NCI-H774 (cell line): Measurements from ENCODE around the gene ZNF628.

ENCODE experiments used
- DNase-seq: peaks from one replicate; lab custom pipeline; 2025; lab: John Stamatoyannopoulos, UW

Gene ZNF628

GRCh38 chr19:55497763-55498162, 21.3 kb downstream of the ZNF628 start:
- no peak for DNase-seq

DNA sequence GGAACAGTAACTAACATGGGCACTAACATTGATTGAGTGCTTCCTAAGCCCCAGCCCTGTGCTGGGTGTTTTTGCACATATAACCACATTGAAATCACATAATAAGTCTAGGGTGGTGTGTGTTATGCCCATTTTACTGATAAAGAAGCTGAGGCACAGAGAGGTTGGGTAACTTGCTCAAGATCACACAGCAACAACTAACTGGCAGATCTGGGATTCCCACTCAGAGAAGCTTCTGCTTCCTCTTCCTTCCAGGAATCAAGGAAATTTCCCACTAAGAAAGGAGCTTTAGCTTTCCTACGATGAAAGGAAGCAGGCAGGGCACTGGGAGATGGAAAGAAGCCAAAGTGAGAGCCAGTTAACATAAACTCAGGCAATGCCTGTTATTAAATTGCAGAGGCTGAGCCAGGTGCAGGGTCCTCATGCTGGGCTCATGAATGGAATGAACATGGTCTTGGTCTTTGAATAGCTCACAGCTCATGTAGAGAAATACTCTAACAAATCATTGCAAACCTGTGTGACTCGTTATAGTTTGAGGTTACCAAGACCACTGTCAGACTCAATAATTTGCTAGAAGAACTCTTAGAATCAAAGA, 21.9 kb downstream of the ZNF628 start:
- DNase-seq = peak; percentile 6

- DNase-seq = no peak
These were observed 24.0 kb downstream of the ZNF628 start for GRCh38 chr19:55500368-55500952.

- no peak for DNase-seq
These were observed 26.0 kb downstream of the ZNF628 start for GRCh38 chr19:55502197-55502952.

DNA sequence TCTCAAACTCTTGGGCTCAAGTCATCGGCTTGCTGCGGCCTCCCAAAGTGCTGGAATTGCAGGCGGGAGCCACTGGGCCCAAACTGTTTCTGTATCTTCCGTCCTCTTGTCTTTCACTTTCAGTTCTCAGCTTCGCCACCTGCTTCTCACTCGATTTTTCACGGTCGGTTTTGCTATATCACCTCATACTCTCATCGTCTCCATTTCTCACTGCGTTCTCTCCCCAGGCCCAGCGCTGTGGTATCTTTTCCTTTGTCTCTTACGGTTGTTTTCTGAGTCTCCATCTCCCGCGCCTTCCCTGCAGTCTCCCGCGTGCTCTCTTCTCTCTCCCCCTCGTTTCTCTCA, 26.7 kb downstream of the ZNF628 start:
- DNase-seq = no peak

GRCh38 chr19:55503502-55504251, 27.3 kb downstream of the ZNF628 start:
- DNase-seq = peak; percentile 92

DNA sequence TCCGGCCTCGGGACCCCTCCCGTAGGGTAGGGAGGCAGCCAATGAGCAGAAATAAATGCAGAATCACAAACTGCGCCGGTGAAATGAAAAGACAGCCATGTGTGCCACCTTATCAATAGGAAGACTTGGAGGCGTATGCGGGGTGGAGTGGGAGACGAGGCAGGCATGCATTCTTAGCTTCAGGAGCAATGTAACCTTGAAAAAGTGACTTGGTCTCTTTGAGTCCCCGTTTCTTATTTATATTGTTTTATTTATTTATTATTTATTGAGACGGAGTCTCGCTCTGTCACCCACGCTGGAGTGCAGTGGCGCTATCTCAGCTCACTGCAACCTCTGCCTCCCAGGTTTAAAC, 27.8 kb downstream of the ZNF628 start:
- no peak for DNase-seq

DNA sequence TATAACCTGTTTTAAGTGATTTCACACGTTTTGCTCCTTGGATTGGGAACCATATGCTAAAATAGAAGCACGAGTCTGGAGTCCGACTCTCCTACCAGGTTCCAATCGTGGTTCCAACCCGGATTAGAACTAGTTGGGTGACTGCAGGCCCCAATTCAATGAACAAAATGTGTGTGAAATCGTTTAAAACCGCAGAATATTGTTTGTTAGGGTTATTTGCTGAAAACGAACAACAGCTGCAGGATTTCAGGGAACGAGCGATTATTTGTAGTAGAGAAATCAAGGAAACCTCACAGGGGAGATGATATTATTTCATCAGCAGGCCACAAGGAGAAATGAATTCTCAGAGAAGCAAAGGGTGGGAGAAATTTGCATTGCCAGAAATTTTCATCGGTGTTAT, 28.6 kb downstream of the ZNF628 start:
- DNase-seq = no peak

GRCh38 chr19:55508120-55508519, 31.7 kb downstream of the ZNF628 start:
- DNase-seq = no peak

GRCh38 chr19:55516878-55517620, 40.6 kb downstream of the ZNF628 start:
- DNase-seq = peak; percentile 90

- DNase-seq = no peak
These were observed 43.3 kb downstream of the ZNF628 start for GRCh38 chr19:55519451-55520311.

DNA sequence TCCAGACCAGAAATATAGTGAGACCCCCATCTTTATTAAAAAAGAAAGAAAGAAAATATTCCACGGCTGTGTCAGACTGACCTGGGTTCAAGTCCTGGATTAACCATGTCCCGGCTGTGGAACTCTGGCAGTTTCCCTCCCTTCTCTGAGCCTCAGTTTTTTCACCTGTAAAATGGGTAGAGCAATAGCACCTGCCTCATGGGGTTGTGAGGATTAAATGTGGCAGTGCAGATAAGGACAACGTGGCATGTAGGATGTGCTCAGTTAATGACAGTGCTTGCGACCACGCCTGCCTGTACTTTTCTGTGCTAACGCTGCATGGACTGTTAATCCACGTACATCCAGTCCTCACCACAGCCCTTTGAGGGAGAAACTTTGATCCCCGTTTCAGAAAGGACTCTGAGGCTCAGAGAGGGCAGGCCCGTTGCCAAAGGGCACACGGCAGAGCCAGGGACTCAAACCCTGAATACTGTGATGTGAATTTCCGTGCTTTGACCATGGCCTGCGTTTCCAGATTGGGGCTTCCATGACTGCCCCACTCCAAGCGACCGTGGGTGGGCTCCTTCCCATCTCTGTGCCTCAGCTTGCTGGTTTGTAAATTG, 44.4 kb downstream of the ZNF628 start:
- DNase-seq = no peak

- no peak for DNase-seq
These were observed 49.1 kb downstream of the ZNF628 start for GRCh38 chr19:55525289-55526101.

- peak; percentile 77 for DNase-seq
These were observed 50.1 kb downstream of the ZNF628 start for GRCh38 chr19:55526216-55527196.

GRCh38 chr19:55527197-55528029, 51.0 kb downstream of the ZNF628 start:
- no peak for DNase-seq

- DNase-seq = peak; percentile 82
These were observed 51.8 kb downstream of the ZNF628 start for GRCh38 chr19:55528030-55528803.

DNA sequence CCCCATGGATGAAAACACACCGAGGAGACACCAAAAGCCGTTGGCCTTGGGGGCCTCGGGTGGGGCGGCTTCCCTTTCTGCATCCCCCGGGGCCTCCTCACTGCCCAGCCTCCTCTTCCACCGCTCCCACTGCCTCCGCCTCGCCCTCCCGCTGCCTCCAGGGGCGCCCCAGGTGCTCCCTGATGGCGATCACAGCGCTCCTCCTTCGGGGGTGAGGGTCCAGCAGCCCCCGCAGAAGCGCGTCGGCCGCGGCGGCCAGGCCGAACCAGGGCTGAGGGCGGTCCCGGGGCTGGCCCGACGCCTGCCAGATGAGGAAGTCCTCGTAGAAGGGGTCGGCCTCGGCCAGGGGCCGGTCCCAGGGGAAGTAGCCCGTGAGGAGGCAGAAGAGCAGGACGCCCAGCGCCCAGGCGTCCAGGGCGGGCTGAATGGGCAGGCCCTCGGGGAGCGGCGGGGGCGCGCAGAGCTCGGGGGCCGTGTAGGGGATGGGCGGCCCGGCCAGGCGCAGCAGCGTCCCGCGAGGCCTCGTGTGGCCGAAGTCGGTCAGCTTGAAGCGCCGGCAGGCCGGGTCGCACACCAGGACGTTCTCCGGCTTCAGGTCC, 53.3 kb downstream of the ZNF628 start:
- no peak for DNase-seq
